OCI-LY7 (cell line): ENCODE results near the gene DLEC1.

Experiments used
- EZH2phosphoT487 ChIP-seq: fragments of 200-600 bp; sonication (generic); IDR thresholded peaks from 2 replicates; pipeline ENCODE4 v1.6.1; 2018; ENCODE audit warnings: low read depth, borderline replicate concordance, mild to moderate bottlenecking, mixed run types, antibody characterized with exemption, low read length, moderate library complexity, mixed read lengths
- TF ChIP-seq, protein P1 (sequence below): fragments of 200-600 bp; sonication (generic); conservative IDR thresholded peaks from 2 replicates; pipeline ENCODE4 v1.5.1; 2014; ENCODE audit warnings: mild to moderate bottlenecking, antibody characterized with exemption, low read length, moderate library complexity, mixed read lengths

DNA sequence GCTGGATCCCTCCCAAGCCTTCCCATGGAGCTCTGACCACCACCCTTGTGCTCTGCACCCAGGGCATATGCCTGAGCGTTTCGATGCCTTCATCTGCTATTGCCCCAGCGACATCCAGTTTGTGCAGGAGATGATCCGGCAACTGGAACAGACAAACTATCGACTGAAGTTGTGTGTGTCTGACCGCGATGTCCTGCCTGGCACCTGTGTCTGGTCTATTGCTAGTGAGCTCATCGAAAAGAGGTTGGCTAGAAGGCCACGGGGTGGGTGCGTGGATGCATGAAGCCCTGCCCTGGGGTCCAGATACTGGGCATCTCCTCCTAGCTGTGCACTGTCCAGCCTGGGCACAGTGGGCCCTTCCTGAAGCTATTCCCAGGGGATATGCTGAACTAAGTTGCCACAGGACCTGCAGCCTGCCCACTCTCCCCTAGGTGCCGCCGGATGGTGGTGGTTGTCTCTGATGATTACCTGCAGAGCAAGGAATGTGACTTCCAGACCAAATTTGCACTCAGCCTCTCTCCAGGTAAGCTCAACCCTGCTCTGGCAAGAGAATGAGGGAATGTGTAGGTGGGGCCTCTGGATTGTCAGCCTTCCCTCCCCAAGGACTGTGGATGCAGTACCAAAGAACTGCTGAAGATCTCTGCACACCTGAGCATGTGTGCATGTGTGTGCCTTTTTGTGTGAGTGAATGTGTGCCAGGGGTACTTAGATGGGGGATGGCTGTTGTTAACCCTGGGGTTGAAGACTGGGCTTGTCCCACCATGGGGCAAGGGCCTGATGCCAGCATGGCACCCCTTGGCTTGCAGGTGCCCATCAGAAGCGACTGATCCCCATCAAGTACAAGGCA lies 101.5 kb downstream of the DLEC1 start:
- TF ChIP-seq, protein P1, sequence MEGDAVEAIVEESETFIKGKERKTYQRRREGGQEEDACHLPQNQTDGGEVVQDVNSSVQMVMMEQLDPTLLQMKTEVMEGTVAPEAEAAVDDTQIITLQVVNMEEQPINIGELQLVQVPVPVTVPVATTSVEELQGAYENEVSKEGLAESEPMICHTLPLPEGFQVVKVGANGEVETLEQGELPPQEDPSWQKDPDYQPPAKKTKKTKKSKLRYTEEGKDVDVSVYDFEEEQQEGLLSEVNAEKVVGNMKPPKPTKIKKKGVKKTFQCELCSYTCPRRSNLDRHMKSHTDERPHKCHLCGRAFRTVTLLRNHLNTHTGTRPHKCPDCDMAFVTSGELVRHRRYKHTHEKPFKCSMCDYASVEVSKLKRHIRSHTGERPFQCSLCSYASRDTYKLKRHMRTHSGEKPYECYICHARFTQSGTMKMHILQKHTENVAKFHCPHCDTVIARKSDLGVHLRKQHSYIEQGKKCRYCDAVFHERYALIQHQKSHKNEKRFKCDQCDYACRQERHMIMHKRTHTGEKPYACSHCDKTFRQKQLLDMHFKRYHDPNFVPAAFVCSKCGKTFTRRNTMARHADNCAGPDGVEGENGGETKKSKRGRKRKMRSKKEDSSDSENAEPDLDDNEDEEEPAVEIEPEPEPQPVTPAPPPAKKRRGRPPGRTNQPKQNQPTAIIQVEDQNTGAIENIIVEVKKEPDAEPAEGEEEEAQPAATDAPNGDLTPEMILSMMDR = no peak
- no peak for TF ChIP-seq EZH2phosphoT487
